HG03175 (cell line): Measurements from ENCODE around the gene FCN2.

Experiments
- ATAC-seq: cut with Tn5 transposase; IDR thresholded peaks from one replicate; pipeline ENCODE4 v1.9.1; 2021; ENCODE audit warnings: mild to moderate bottlenecking, moderate library complexity; ENCODE audit not compliant: unreplicated experiment

The FCN2 gene

DNA sequence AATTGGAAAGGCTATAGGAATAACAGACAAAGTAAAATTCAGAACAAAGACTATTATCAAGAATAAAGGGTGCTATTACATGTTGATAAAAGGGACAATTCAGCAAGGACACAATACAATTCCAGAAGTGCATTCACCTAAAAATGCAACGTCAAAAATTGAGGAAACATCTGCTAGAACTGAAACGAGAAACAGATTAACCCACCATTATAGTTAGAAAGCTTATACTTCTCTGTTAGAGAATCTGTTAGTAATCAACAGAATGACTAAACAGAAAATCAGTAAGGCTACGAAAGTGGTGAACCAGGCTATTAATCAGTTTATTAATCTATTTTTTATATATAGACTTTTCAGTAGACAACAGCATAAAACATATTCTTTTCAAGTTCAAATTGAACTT, 22.3 kb downstream of the FCN2 start:
- ATAC-seq = no peak

DNA sequence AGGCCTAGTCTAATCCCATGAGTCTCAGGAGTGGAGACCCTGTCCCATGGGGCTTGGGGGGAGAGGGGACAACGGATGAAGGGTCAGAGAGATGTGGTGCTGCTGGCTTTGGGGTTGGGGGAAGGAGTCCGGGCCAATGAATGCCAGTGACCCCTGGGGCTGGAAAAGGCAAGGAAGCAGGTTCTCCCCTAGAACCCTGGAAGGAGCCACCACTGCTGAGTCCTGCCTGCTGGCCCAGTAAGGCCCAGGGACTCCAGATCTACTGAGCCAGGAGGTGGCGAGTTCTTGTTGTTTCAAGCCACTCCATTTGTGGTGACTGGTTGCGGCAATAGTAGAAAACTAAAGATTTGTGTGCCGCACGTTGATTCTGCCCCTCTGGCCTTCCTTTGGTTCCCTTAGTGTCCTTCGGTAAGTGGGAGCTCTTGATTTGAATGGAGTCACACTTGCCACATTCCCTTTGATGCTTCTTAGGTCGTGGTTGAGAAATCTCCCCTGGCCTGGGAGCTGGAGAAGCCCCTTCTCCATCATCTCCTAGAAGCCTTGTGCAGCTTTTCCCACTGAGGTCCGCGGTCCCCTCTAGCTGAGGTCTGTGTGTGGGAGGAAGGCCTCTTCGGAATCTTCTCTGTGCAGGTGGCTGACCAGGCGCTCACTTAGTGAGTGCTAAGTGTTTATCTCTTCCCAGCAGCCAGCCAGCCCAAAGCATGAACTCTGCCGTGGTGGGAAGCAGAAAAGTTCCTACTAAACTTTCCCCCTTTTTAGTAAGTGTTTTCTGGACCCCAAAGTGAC, 28.1 kb downstream of the FCN2 start:
- ATAC-seq = no peak

GRCh38 chr9:134909511-134910481, 29.2 kb downstream of the FCN2 start:
- ATAC-seq = no peak

DNA sequence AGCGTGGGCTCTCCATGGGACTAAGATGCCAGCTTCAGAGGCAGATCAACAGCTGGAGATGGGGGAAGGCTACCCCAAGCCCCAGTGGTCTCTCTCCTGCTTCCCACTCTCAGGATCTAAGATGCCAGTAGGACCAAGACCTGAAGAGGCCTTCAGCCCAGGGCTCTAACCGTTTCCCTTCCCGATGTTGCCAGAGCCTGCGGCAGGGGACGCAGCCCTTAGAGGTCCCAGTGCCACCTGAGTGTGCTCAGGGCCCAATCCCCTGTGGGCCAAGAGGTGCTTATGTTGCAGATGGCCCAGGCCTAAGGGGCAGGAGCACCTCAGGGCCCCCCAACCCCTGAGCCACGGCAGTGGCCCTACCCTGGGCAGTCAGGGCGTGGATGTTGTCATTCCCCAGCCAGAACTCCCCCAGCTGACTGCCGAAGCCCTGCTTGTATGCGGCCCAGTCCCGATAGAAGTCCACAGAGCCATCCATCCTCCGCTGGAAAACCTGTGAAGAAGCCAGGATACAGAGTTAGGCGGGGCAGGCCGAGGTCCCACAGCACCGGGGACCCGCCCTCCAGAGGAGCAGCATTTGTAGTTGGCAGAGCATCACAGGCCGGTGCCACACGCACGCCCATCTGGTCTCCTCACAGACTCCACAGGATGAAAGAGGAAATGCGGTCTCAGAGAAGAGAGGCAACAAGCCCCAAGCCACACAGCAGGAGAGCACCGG, 31.7 kb downstream of the FCN2 start:
- ATAC-seq = no peak

- ATAC-seq = no peak
These were observed 32.6 kb downstream of the FCN2 start for GRCh38 chr9:134913041-134913712.

- no peak for ATAC-seq
These were observed 33.3 kb downstream of the FCN2 start for GRCh38 chr9:134913713-134914500.

- no peak for ATAC-seq
These were observed 33.9 kb downstream of the FCN2 start for GRCh38 chr9:134914501-134914834.

DNA sequence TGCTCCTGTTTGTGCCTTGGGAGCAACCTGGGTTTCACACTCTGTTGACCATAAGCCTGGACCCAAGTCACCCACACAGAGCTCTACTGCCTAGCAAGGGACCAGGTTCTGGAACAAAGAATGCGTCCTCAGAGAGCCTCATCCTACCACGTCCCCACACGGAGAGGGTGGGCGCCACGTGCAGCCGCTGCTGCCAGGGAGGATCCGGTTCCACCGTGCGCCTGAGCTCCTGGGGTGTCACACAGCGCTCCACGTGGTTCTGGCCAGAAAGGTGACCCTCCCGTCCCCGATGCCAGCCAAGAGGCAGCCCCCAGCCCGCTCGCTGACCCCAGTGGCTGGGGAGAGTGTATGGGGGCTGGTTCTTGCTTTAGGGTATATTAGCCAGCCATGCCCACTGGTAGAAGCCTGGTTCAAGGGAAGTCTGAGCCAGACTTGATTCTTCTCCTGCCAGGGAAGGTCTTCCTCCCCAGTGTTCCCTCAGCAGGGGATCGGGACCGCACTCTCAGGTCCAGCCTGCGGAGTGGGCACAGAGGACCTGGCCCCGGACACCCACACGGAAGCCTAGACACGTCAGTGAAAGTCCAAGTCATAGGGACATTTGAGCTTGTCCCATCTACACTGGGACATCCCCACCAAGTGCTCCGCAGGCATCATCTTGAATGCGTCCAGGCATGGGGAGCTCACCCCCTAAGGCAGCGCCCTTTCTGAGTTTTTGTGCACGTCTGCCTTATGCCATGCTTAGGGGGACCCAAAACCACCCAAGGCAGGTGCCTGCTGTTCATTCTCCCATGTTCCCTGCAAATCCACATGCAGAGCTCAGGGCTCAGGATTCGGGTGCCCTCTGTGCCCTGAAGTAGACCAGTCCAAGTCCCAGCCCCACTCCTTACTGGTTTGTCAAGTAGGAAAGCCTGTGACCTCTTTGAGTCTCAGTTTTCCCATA, 34.7 kb downstream of the FCN2 start:
- ATAC-seq = no peak

GRCh38 chr9:134916161-134916665, 35.6 kb downstream of the FCN2 start:
- ATAC-seq = no peak

DNA sequence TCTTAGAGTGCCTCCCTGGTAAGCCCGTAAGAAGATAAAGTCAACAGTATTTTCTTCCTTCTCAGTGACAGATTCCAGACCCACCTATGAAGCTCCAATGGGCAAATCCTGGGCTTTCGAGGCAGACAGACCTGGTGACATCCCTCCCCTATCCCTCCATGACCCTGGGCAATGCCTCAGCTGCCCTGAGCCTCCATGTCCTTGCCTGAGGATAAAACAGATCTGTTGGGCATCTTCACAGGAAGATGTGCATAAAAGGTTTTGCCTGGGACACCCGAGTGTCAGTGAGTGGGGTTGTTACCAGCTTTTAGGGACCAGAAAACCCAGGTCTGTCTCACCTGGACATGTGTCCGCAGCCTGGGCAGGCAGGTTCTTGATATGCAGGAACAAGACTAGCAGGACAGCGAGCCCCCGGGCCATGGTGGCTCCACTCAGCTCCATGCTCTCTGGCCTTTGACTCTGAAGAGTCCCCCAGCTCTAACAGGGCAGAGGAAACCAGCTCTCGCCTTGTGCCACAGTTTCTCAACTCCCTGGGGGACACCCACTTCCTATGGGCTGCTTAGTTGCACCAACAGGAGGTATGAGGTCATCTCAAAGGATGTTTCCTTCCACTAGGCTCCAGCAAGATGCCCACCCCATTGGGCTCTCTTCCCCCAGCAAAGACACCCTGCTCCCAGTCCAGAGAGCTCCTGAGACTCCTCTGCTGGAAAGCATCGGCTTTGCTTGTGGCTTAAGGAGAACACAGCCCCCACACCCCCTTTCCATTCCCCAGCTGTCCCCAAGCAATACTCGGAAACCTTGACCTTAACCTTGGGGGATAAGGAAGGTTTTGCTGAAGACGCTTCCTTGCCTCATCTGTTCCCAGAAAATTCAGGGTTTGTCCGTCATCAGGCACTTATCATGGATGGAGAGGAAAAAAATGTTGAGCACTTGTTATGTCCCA, 37.1 kb downstream of the FCN2 start, which contains the start of gene FCN1:
Gene FCN1 (minus strand): TSS at position 482 of the 943 bp plus-strand sequence. CDS start 41 bp downstream, at position 441.
- ATAC-seq = no peak

- no peak for ATAC-seq
These were observed 38.0 kb downstream of the FCN2 start for GRCh38 chr9:134918646-134919045.

DNA sequence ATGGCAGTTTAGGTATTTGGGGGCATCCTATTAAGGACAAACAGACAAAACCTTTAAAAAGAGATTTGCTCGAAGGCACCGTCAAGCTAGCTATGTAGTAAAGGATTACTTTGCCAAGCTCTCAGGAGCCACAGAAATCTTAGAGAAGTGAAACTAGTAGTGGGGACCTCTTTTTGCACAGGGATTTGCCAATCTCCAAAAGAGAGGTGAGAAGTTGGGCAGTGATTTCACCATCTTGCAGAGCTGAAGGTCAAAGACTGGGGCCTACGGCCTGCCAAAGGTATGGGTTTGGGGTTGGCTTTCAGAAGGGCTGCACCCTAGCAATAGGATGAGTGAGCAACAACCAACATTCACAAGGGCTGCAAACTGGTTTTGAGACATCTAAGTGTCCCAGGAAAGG, 38.7 kb downstream of the FCN2 start:
- no peak for ATAC-seq

GRCh38 chr9:134922066-134922931, 41.7 kb downstream of the FCN2 start:
- no peak for ATAC-seq

GRCh38 chr9:134922932-134923240, 42.3 kb downstream of the FCN2 start:
- ATAC-seq = no peak

DNA sequence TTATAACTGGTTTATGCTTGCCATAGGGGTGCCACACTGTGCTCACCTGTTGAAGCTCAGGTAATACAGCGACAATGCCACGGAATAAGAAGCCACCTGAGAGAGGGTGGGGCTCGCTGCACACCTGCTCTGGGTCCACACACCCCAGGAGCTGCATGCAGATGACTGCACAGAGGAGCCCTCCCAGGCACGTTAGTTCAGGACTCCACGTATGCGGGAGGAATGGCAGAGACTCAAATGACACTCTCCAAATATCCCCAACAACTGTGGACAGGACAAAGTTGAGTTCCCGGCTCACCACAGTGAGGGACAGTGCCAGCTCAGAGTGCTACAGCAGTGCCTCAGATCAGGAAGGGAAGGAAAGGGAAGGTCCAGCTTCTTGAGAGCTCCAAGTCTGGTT, 42.9 kb downstream of the FCN2 start:
- no peak for ATAC-seq

GRCh38 chr9:134925011-134925511, 44.5 kb downstream of the FCN2 start:
- ATAC-seq = no peak
